RWPE2 (cell line): ENCODE data around the gene NLK.

ENCODE experiments used
- ATAC-seq: fragments of 200-7000 bp; cut with Tn5 transposase; 3 replicates; pipeline ENCODE4 v1.9.1; 2021; ENCODE audit warnings: low read depth
- DNase-seq: peaks from one replicate; pipeline ENCODE4 v3.0.0-alpha.2; 2020; ENCODE audit warnings: low spot score
- H3K27ac ChIP-seq: fragments of 450-650 bp; 2 replicates; pipeline ENCODE4 v1.5.1; 2017; ENCODE audit warnings: mild to moderate bottlenecking; ENCODE audit not compliant: poor library complexity, severe bottlenecking
- H3K27me3 ChIP-seq: fragments of 250-450 bp; sonication (Bioruptor Pico); 2 replicates; pipeline ENCODE4 v1.5.1; 2021; ENCODE audit warnings: mild to moderate bottlenecking, moderate library complexity; ENCODE audit not compliant: insufficient read depth, poor library complexity, severe bottlenecking
- H3K36me3 ChIP-seq: fragments of 250-450 bp; sonication (Bioruptor Pico); 2 replicates; pipeline ENCODE4 v1.5.1; 2020; ENCODE audit warnings: low read depth, mild to moderate bottlenecking, moderate library complexity
- H3K4me1 ChIP-seq: fragments of 250-450 bp; sonication (Bioruptor Pico); 2 replicates; pipeline ENCODE4 v1.5.1; 2021; ENCODE audit warnings: mild to moderate bottlenecking, moderate library complexity; ENCODE audit not compliant: insufficient read depth, poor library complexity, severe bottlenecking
- H3K4me3 ChIP-seq: fragments of 250-450 bp; sonication (Bioruptor Pico); 2 replicates; pipeline ENCODE4 v1.5.1; 2021; ENCODE audit warnings: mild to moderate bottlenecking, moderate library complexity; ENCODE audit not compliant: severe bottlenecking
- H3K9me3 ChIP-seq: fragments of 250-450 bp; sonication (Bioruptor Pico); 2 replicates; pipeline ENCODE4 v1.5.1; 2021; ENCODE audit warnings: mild to moderate bottlenecking, moderate library complexity; ENCODE audit not compliant: severe bottlenecking
- CTCF ChIP-seq: fragments of 450-650 bp; IDR thresholded peaks from one replicate; pipeline ENCODE4 v1.5.1; 2017; ENCODE audit warnings: mild to moderate bottlenecking, moderate library complexity; ENCODE audit not compliant: poor library complexity, severe bottlenecking

NLK gene

GRCh38 chr17:28056276-28056620 lies 13.8 kb downstream of the NLK start:
- no peak overlapping the region for H3K27ac ChIP-seq
- no peak overlapping the region for H3K4me3 ChIP-seq
- ATAC-seq (no peak), DNase-seq (no peak)
- H3K9me3 ChIP-seq = no peaks in the 10 kb centered on the region
- no peaks in the 10 kb centered on the region for H3K36me3 ChIP-seq
- no peaks in the 10 kb centered on the region for H3K27me3 ChIP-seq
- no peak for TF ChIP-seq CTCF
- peaks cover 13% of the 10 kb centered on the region for H3K4me1 ChIP-seq

GRCh38 chr17:28057731-28058246 lies 15.3 kb downstream of the NLK start:
- DNase-seq (no peak), ATAC-seq (peak; percentile 76)
- TF ChIP-seq CTCF = no peak
- H3K36me3 ChIP-seq = no peaks in the 10 kb centered on the region
- H3K4me1 ChIP-seq = peaks cover 13% of the 10 kb centered on the region
- H3K27me3 ChIP-seq = no peaks in the 10 kb centered on the region
- no peak overlapping the region for H3K4me3 ChIP-seq
- peak overlapping the region; percentile 7 for H3K27ac ChIP-seq
- no peaks in the 10 kb centered on the region for H3K9me3 ChIP-seq

- no peaks in the 10 kb centered on the region for H3K27me3 ChIP-seq
- no peak overlapping the region for H3K27ac ChIP-seq
- DNase-seq (no peak), ATAC-seq (no peak)
- H3K4me1 ChIP-seq = peaks cover 13% of the 10 kb centered on the region
- no peaks in the 10 kb centered on the region for H3K9me3 ChIP-seq
- TF ChIP-seq CTCF = no peak
- H3K4me3 ChIP-seq = no peak overlapping the region
- H3K36me3 ChIP-seq = no peaks in the 10 kb centered on the region
Measured at GRCh38 chr17:28059675-28060074, 17.2 kb downstream of the NLK start.

- Histone ChIP-seq H3K9me3 (no peaks in the 10 kb centered on the region), H3K27ac (no peak overlapping the region), H3K36me3 (0 out of 2 replicates have a peak, but pooled peaks cover 7% of the 10 kb centered on the region), H3K27me3 (no peaks in the 10 kb centered on the region), H3K4me3 (no peak overlapping the region), H3K4me1 (no peaks in the 10 kb centered on the region)
- DNase-seq (no peak), ATAC-seq (no peak)
- no peak for TF ChIP-seq CTCF
Measured at GRCh38 chr17:28065706-28066105, 23.2 kb downstream of the NLK start.

- Histone ChIP-seq H3K27me3 (no peaks in the 10 kb centered on the region), H3K27ac (no peak overlapping the region), H3K4me3 (no peak overlapping the region), H3K9me3 (peaks cover 5% of the 10 kb centered on the region), H3K36me3 (peaks cover 11% of the 10 kb centered on the region; the same call in 1 of the 2 replicates), H3K4me1 (no peaks in the 10 kb centered on the region)
- ATAC-seq = no peak
- DNase-seq = no peak
- no peak for TF ChIP-seq CTCF
Measured at GRCh38 chr17:28069061-28069460, 26.6 kb downstream of the NLK start.
